Heart left ventricle (tissue), 16 donors: Measurements from ENCODE around the gene CYP46A1. TPM values are rescaled to one million over a fixed set of nuclear protein-coding genes. Genes with fewer than 3 reads are reported as not detected.

ENCODE experiments used
- ATAC-seq, 4 donors: fragments of 200-7000 bp; cut with Tn5 transposase; one replicate each; pipeline ENCODE4 v1.9.1; 2020 to 2022; ENCODE audit warnings: moderate library complexity in 4 of 4, mild to moderate bottlenecking in 3 of 4, moderate number of reproducible peaks in 1 of 4
- DNase-seq, 5 donors: peaks; one replicate each; pipeline ENCODE4 v3.0.0-alpha.2; 2020
- H3K27ac ChIP-seq, 12 donors: fragments of 200-600 bp; sonication (generic) in 4 of 12; one replicate each; pipeline versions ENCODE4 v1.5.0 to v1.8.0; 2016 to 2022; ENCODE audit warnings: mild to moderate bottlenecking in 2 of 12
- H3K27me3 ChIP-seq, 9 donors: fragments of 200-600 bp; sonication (generic) in 2 of 9; one replicate each; pipeline versions ENCODE4 v1.5.1 to v1.8.0; 2016 to 2022; ENCODE audit warnings: mild to moderate bottlenecking in 3 of 9
- H3K36me3 ChIP-seq, 9 donors: fragments of 200-600 bp; sonication (generic) in 2 of 9; one replicate each; pipeline versions ENCODE4 v1.5.0 to v1.8.0; 2018 to 2022; ENCODE audit warnings: mild to moderate bottlenecking in 2 of 9
- H3K4me1 ChIP-seq, 12 donors: fragments of 200-600 bp; sonication (generic) in 4 of 12; one replicate each; pipeline versions ENCODE4 v1.5.0 to v1.8.0; 2016 to 2022; ENCODE audit warnings: mild to moderate bottlenecking in 3 of 12
- H3K4me3 ChIP-seq, 12 donors: fragments of 200-600 bp; sonication (generic) in 4 of 12; one replicate each; pipeline versions ENCODE4 v1.5.0 to v1.8.0; 2017 to 2022; ENCODE audit warnings: mild to moderate bottlenecking in 9 of 12, moderate library complexity in 4 of 12
- H3K9me3 ChIP-seq, 12 donors: fragments of 200-600 bp; sonication (generic) in 4 of 12; one replicate each; pipeline versions ENCODE4 v1.5.0 to v1.8.0; 2016 to 2022; ENCODE audit warnings: mild to moderate bottlenecking in 1 of 12
- POLR2A ChIP-seq, 2 donors: fragments of 450-650 bp; IDR thresholded peaks; one replicate each; pipeline ENCODE4 v1.6.1; 2017; ENCODE audit warnings: antibody characterized with exemption in 2 of 2, mild to moderate bottlenecking in 2 of 2, moderate library complexity in 2 of 2
- WGBS, 4 donors: extraction: QIAGEN DNeasy Blood & Tissue Kit in 2 of 4; methylation state at CpG; one replicate each; pipeline versions ENCODE4 v1.1.5 to v1.1.7; 2013 to 2018; 5-methylcytosine and 5-hydroxymethylcytosine counted together
- intact Hi-C, 10 donors: fragments of 100-400 bp; cut with DNase I; formaldehyde crosslinking; loops; one replicate each; pipeline versions ENCODE4 v1.11.1 to v1.14.2; 2022
- polyA plus RNA-seq, 2 donors: library from polyadenylated mRNA; stranded (reverse); fragments of 200-250 nt; gene quantifications; one replicate each; pipeline ENCODE4 v1.2.3, GENCODE V29; 2013
- total RNA-seq, 9 donors: library from RNA; depleted of rRNA in 2 of 9; stranded (reverse); fragments of >200 nt in 2 of 9; fragmentation: NEBNext Ultra II Directional in 3 of 9; extraction: Animal tissue kit (Norgen Biotek cat#: 25700) in 3 of 9; gene quantifications; one replicate each; pipeline versions ENCODE4 v1.1.0 to v1.2.4, GENCODE V29; 2016 to 2023
- TF ChIP-seq, protein P1 (sequence below), 12 donors: fragments of 200-600 bp; sonication (generic) in 4 of 12; IDR thresholded peaks; one replicate each; pipeline versions ENCODE4 v1.5.0 to v1.8.0; 2018 to 2022; ENCODE audit warnings: antibody characterized with exemption in 12 of 12, mild to moderate bottlenecking in 5 of 12
- donor health status: ischemic (EF 13 %, LVEDD 7.1; RV severe dilation, severe dysfunction).
- donor health status: healthy with polysubstance abuse.
- donor health status: DM: no; HTN: yes; CAD: no.
- donor health status: DM: no; HTN: no; CAD: no.
- donor health status: ischemic (EF 25% LVEDD 6.9; RV normal size, moderate dysfunction).
- donor health status: ischemic (EF 25% LVEDD 5.7; RV mildly dilated, moderate dysfunction).
- donor health status: healthy.
- donor health status: DM: yes; HTN: yes; CAD: no.
- donor health status: ischemic (EF 35%, LVEDD 5.7; RV mildly dilated, moderate dysfunction).
- donor health status: nonischemic (EF 11% LVEDD 7.7; RV severe dilation, severe dysfunction).
- donor health status: DM: yes; HTN: yes; CAD: no.
- donor health status: PGD.
- donor health status: ischemic (EF 29% LVEDD 5.4; RV normal size, mild dysfunction).
- donor health status: nonischemic (EF 23%, LVEDD 6.1; RV moderate dilation, normal function).

Gene CYP46A1
- total and polyA plus RNA-seq, 11 donors, result 1.5 to 8.0 (median 3.4) TPM

DNA sequence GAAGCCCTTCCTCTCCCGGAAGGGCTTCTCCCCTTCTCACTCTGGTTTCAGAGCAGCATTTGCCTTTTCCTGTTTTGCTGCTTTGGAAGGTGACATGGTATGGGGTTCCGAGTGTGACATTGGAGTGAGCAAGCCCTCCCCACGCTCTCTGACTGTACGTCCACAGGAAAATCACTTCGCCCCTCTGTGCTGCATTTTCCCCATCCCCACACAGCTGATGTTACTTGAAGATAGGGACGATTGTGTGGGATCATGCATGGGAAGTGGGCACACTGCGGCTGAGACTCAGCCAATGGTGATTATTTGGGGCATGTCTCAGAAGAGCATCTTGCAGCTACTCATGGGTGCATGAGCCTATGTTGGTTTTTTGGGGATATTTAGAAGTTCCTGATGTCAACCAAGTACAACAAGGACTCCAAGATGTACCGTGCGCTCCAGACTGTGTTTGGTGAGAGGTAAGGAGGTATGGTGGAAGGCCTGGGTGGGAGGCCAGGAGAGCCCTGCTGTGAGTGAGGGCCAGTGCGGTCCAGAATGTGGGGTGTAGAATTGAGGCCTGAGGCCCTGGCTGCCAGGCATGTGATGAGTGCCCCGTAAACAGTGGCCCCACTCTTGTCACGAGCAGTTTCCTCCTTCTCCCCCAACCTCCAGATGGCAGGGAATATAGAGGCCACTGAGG lies 15.1 kb downstream of the CYP46A1 start:
- WGBS, 4 donors, result 76 to 88% (median 81%) methylated on average over 12 of the region's 12 CpGs
- TF ChIP-seq, protein P1, sequence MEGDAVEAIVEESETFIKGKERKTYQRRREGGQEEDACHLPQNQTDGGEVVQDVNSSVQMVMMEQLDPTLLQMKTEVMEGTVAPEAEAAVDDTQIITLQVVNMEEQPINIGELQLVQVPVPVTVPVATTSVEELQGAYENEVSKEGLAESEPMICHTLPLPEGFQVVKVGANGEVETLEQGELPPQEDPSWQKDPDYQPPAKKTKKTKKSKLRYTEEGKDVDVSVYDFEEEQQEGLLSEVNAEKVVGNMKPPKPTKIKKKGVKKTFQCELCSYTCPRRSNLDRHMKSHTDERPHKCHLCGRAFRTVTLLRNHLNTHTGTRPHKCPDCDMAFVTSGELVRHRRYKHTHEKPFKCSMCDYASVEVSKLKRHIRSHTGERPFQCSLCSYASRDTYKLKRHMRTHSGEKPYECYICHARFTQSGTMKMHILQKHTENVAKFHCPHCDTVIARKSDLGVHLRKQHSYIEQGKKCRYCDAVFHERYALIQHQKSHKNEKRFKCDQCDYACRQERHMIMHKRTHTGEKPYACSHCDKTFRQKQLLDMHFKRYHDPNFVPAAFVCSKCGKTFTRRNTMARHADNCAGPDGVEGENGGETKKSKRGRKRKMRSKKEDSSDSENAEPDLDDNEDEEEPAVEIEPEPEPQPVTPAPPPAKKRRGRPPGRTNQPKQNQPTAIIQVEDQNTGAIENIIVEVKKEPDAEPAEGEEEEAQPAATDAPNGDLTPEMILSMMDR (IDR thresholded peaks at IDR 0.05), result no peak
- no peak for TF ChIP-seq POLR2A (IDR thresholded peaks at IDR 0.05)
- Histone ChIP-seq H3K9me3 (peaks cover 0 to 23% (median 10%) of the 10 kb centered on the region in 12 donors), H3K27ac (no peak overlapping the region), H3K4me3 (no peak overlapping the region), H3K27me3 (no peaks in the 10 kb centered on the region), H3K36me3 (no peaks in the 10 kb centered on the region), H3K4me1 (peaks cover 0 to 10% (median 0%) of the 10 kb centered on the region in 12 donors)
- intact Hi-C loops, result no loop called here
- no peak for ATAC-seq
- DNase-seq, result no peak

DNA sequence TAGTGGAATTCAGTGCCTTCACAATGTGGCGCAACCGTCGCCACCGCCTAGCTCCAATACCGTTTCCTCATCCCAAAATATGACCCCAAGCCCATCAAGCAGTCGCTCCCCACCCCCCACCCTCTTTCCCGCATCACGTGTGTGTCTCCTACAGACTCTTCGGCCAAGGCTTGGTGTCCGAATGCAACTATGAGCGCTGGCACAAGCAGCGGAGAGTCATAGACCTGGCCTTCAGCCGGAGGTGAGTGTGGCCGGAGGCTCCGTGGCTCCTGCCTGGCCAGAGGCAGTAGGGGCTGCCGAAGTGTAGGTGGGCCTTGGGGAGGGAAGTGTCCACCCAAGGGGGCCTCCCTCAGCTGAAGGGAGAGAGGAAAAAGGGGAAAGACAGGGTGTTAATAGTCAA lies 15.8 kb downstream of the CYP46A1 start:
- intact Hi-C loops, result no loop called here
- WGBS, 4 donors, result 94 to 97% (median 97%) methylated on average over 16 of the region's 16 CpGs
- ATAC-seq (no peak), DNase-seq (no peak)
- H3K27ac ChIP-seq, result no peak overlapping the region
- no peak overlapping the region for H3K4me3 ChIP-seq
- H3K9me3 ChIP-seq, result peaks cover 0 to 27% (median 10%) of the 10 kb centered on the region in 12 donors
- H3K4me1 ChIP-seq, result peaks cover 0 to 10% (median 0%) of the 10 kb centered on the region in 12 donors
- TF ChIP-seq, protein P1 (IDR thresholded peaks at IDR 0.05), result no peak
- TF ChIP-seq POLR2A (IDR thresholded peaks at IDR 0.05), result no peak
- no peaks in the 10 kb centered on the region for H3K36me3 ChIP-seq
- H3K27me3 ChIP-seq, result no peaks in the 10 kb centered on the region

DNA sequence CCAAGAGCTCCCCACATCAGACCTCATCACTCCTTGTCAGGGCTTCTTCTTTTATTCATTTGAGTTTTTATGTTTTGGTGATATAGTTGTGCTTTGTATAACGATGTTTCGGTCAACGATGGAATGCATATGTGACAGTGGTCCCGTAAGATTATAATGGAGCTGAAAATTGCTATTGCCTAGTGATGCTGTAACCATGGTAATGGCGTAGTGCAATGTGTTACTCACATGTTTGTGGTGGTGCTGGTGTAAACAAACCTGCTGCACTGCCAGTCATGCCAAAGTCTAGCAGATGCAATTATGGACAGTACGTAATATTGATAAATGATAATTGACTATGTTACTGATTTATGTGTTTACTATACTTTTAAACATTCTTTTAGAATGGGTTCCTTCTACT lies 16.3 kb downstream of the CYP46A1 start:
- TF ChIP-seq, protein P1 (IDR thresholded peaks at IDR 0.05), result no peak
- no peak for TF ChIP-seq POLR2A (IDR thresholded peaks at IDR 0.05)
- ATAC-seq (no peak), DNase-seq (no peak)
- H3K4me1 ChIP-seq, result peaks cover 0 to 10% (median 0%) of the 10 kb centered on the region in 12 donors
- H3K4me3 ChIP-seq, result no peak overlapping the region
- intact Hi-C loops, result no loop called here
- no peak overlapping the region for H3K27ac ChIP-seq
- WGBS, 4 donors, result 95 to 98% (median 97%) methylated on average over 6 of the region's 6 CpGs
- no peaks in the 10 kb centered on the region for H3K36me3 ChIP-seq
- no peaks in the 10 kb centered on the region for H3K27me3 ChIP-seq
- H3K9me3 ChIP-seq, result peaks cover 0 to 27% (median 10%) of the 10 kb centered on the region in 12 donors

DNA sequence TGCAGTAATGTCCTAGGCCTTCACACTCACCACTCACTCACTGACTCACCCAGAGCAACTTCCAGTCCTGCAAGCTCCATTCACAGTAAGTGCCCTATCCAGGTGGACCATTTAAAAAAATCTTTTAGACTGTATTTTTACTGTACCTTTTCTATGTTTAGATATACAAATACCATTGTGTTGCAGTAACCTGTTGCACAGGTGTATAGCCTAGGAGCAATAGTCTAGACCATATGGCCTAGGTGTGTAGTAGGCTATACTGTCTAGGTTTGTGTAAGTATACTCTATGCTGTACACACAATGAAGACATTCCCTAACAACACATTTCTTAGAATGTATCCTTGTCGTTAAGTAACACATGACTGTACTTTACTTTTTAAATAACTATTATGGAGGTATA lies 17.2 kb downstream of the CYP46A1 start:
- peaks cover 0 to 10% (median 0%) of the 10 kb centered on the region in 12 donors for H3K4me1 ChIP-seq
- H3K27me3 ChIP-seq, result no peaks in the 10 kb centered on the region
- H3K36me3 ChIP-seq, result no peaks in the 10 kb centered on the region
- peaks cover 0 to 27% (median 10%) of the 10 kb centered on the region in 12 donors for H3K9me3 ChIP-seq
- H3K4me3 ChIP-seq, result no peak overlapping the region
- H3K27ac ChIP-seq, result no peak overlapping the region
- intact Hi-C loops, result no loop called here
- WGBS, 4 donors, result 97 to 100% (median 98%) methylated on average over 1 of the region's 1 CpG
- ATAC-seq (no peak), DNase-seq (no peak)
- TF ChIP-seq, protein P1 (IDR thresholded peaks at IDR 0.05), result no peak
- no peak for TF ChIP-seq POLR2A (IDR thresholded peaks at IDR 0.05)
